ENCODE results near the gene MINPP1. TPM values are rescaled to one million over a fixed set of nuclear protein-coding genes. Genes with fewer than 3 reads are reported as not detected.
"Not testable (repeated sequence)": the region's sequence is repeated elsewhere in the genome, so short reads cannot be mapped to it uniquely, and the experiment has no call there.

The MINPP1 gene
- total RNA-seq, result 2.8 TPM
- 10 to 100 TPM; 10.4 to 13.5 (median 10.9) TPM for polyA plus RNA-seq

- Histone ChIP-seq H3K27ac (ENCODE audit: insufficient read depth, low read length, poor library complexity, severe bottlenecking) (peak within 1 kb of the TSS; percentile 38), H3K4me3 (ENCODE audit: low read depth, low read length) (peak within 1 kb of the TSS; percentile 89), H3K4me1 (ENCODE audit: control insufficient read depth, insufficient read depth, low read length, poor library complexity, severe bottlenecking) (peaks cover 22% of the 10 kb centered on the region), H3K9me3 (ENCODE audit: control insufficient read depth in 2 of 2, low read length in 2 of 2) (no peaks in the 10 kb centered on the region), H3K27me3 (ENCODE audit: control insufficient read depth, insufficient read depth, low read length) (no peaks in the 10 kb centered on the region), H3K36me3 (ENCODE audit: control insufficient read depth, insufficient read depth, low read length) (peaks cover 1% of the 10 kb centered on the region)
- peaks cover 19% of the 10 kb centered on the region for H3K27me3 Mint-ChIP-seq
- H3K4me1 Mint-ChIP-seq, result peaks cover 21 to 45% (median 35%) of the 10 kb centered on the region in 4 donors
- peak within 1 kb of the TSS; percentile 80 to 96 (median 90) for H3K4me3 Mint-ChIP-seq
- peak; percentile 74 to 75 for ATAC-seq (ENCODE audit: low read depth in 2 of 2)
- peaks cover 11% of the 10 kb centered on the region for H3K36me3 Mint-ChIP-seq
- peak; percentile 48 to 84 (median 54) for DNase-seq
- peak within 1 kb of the TSS; percentile 22 to 84 (median 60) for H3K27ac Mint-ChIP-seq
- H3K9me3 Mint-ChIP-seq, result peaks cover 0 to 2% (median 0%) of the 10 kb centered on the region in 7 donors
These were observed at the start of gene MINPP1 for GRCh38 chr10:87504640-87505365. TSS of gene MINPP1 (plus strand) at chr10:87504893. CDS start at chr10:87504916, 23 bp downstream.

- not testable (repeated sequence) for H3K4me1 Mint-ChIP-seq
These were observed 48.0 kb upstream of the MINPP1 start for GRCh38 chr10:87456586-87457220.

GRCh38 chr10:87461751-87462150 is 42.9 kb upstream of the MINPP1 start:
- H3K36me3 ChIP-seq (ENCODE audit: control insufficient read depth, insufficient read depth, low read length); H3K27ac ChIP-seq (ENCODE audit: insufficient read depth, low read length, poor library complexity, severe bottlenecking); H3K9me3 ChIP-seq (ENCODE audit: control insufficient read depth in 2 of 2, low read length in 2 of 2); H3K9me3 Mint-ChIP-seq; H3K4me1 Mint-ChIP-seq; H3K27me3 ChIP-seq (ENCODE audit: control insufficient read depth, insufficient read depth, low read length); ATAC-seq (ENCODE audit: low read depth in 2 of 2); H3K27ac Mint-ChIP-seq; H3K4me3 ChIP-seq (ENCODE audit: low read depth, low read length); H3K4me1 ChIP-seq (ENCODE audit: control insufficient read depth, insufficient read depth, low read length, poor library complexity, severe bottlenecking); H3K4me3 Mint-ChIP-seq; DNase-seq; H3K36me3 Mint-ChIP-seq; H3K27me3 Mint-ChIP-seq: not testable (repeated sequence)

More at GRCh38 chr10:87456586-87457220, 48.0 kb upstream of the MINPP1 start:
- H3K27me3 Mint-ChIP-seq; H3K9me3 ChIP-seq (ENCODE audit: control insufficient read depth in 2 of 2, low read length in 2 of 2); H3K27me3 ChIP-seq (ENCODE audit: control insufficient read depth, insufficient read depth, low read length); ATAC-seq (ENCODE audit: low read depth in 2 of 2); DNase-seq; H3K27ac ChIP-seq (ENCODE audit: insufficient read depth, low read length, poor library complexity, severe bottlenecking); H3K36me3 ChIP-seq (ENCODE audit: control insufficient read depth, insufficient read depth, low read length); H3K4me3 Mint-ChIP-seq; H3K9me3 Mint-ChIP-seq; H3K36me3 Mint-ChIP-seq; H3K4me3 ChIP-seq (ENCODE audit: low read depth, low read length); H3K4me1 ChIP-seq (ENCODE audit: control insufficient read depth, insufficient read depth, low read length, poor library complexity, severe bottlenecking); H3K27ac Mint-ChIP-seq: not testable (repeated sequence)

- not testable (repeated sequence) for DNase-seq; H3K36me3 Mint-ChIP-seq; H3K27me3 Mint-ChIP-seq; H3K4me3 Mint-ChIP-seq; H3K27me3 ChIP-seq (ENCODE audit: control insufficient read depth, insufficient read depth, low read length); ATAC-seq (ENCODE audit: low read depth in 2 of 2); H3K9me3 Mint-ChIP-seq; H3K36me3 ChIP-seq (ENCODE audit: control insufficient read depth, insufficient read depth, low read length); H3K27ac ChIP-seq (ENCODE audit: insufficient read depth, low read length, poor library complexity, severe bottlenecking); H3K9me3 ChIP-seq (ENCODE audit: control insufficient read depth in 2 of 2, low read length in 2 of 2); H3K4me1 Mint-ChIP-seq; H3K4me3 ChIP-seq (ENCODE audit: low read depth, low read length); H3K4me1 ChIP-seq (ENCODE audit: control insufficient read depth, insufficient read depth, low read length, poor library complexity, severe bottlenecking); H3K27ac Mint-ChIP-seq
These were observed 37.8 kb upstream of the MINPP1 start for GRCh38 chr10:87466849-87467248.

- not testable (repeated sequence) for H3K4me3 ChIP-seq (ENCODE audit: low read depth, low read length); H3K27ac Mint-ChIP-seq; H3K4me1 Mint-ChIP-seq; H3K9me3 Mint-ChIP-seq; H3K4me3 Mint-ChIP-seq; H3K4me1 ChIP-seq (ENCODE audit: control insufficient read depth, insufficient read depth, low read length, poor library complexity, severe bottlenecking); DNase-seq; H3K27ac ChIP-seq (ENCODE audit: insufficient read depth, low read length, poor library complexity, severe bottlenecking); ATAC-seq (ENCODE audit: low read depth in 2 of 2); H3K36me3 ChIP-seq (ENCODE audit: control insufficient read depth, insufficient read depth, low read length); H3K36me3 Mint-ChIP-seq; H3K27me3 ChIP-seq (ENCODE audit: control insufficient read depth, insufficient read depth, low read length); H3K9me3 ChIP-seq (ENCODE audit: control insufficient read depth in 2 of 2, low read length in 2 of 2)
- H3K27me3 Mint-ChIP-seq, result peaks cover 13% of the 10 kb centered on the region
These were observed 16.0 kb upstream of the MINPP1 start for GRCh38 chr10:87488733-87489132.

GRCh38 chr10:87490285-87490684 is 14.4 kb upstream of the MINPP1 start:
- H3K27ac ChIP-seq (ENCODE audit: insufficient read depth, low read length, poor library complexity, severe bottlenecking); H3K36me3 ChIP-seq (ENCODE audit: control insufficient read depth, insufficient read depth, low read length); H3K36me3 Mint-ChIP-seq; H3K4me3 ChIP-seq (ENCODE audit: low read depth, low read length); H3K4me1 ChIP-seq (ENCODE audit: control insufficient read depth, insufficient read depth, low read length, poor library complexity, severe bottlenecking); H3K27ac Mint-ChIP-seq; H3K9me3 Mint-ChIP-seq; H3K27me3 ChIP-seq (ENCODE audit: control insufficient read depth, insufficient read depth, low read length); H3K4me1 Mint-ChIP-seq; H3K4me3 Mint-ChIP-seq; H3K9me3 ChIP-seq (ENCODE audit: control insufficient read depth in 2 of 2, low read length in 2 of 2); DNase-seq; ATAC-seq (ENCODE audit: low read depth in 2 of 2): not testable (repeated sequence)
- H3K27me3 Mint-ChIP-seq, result peaks cover 12% of the 10 kb centered on the region

GRCh38 chr10:87492450-87492849 is 12.2 kb upstream of the MINPP1 start:
- not testable (repeated sequence) for H3K4me1 ChIP-seq (ENCODE audit: control insufficient read depth, insufficient read depth, low read length, poor library complexity, severe bottlenecking); DNase-seq; ATAC-seq (ENCODE audit: low read depth in 2 of 2); H3K27ac Mint-ChIP-seq; H3K4me3 Mint-ChIP-seq; H3K9me3 ChIP-seq (ENCODE audit: control insufficient read depth in 2 of 2, low read length in 2 of 2); H3K4me1 Mint-ChIP-seq; H3K27ac ChIP-seq (ENCODE audit: insufficient read depth, low read length, poor library complexity, severe bottlenecking); H3K9me3 Mint-ChIP-seq; H3K27me3 ChIP-seq (ENCODE audit: control insufficient read depth, insufficient read depth, low read length); H3K36me3 Mint-ChIP-seq; H3K36me3 ChIP-seq (ENCODE audit: control insufficient read depth, insufficient read depth, low read length); H3K4me3 ChIP-seq (ENCODE audit: low read depth, low read length)
- H3K27me3 Mint-ChIP-seq, result peaks cover 25% of the 10 kb centered on the region

GRCh38 chr10:87495446-87495845 is 9.2 kb upstream of the MINPP1 start:
- ATAC-seq (ENCODE audit: low read depth in 2 of 2); H3K4me3 Mint-ChIP-seq; H3K36me3 ChIP-seq (ENCODE audit: control insufficient read depth, insufficient read depth, low read length); H3K36me3 Mint-ChIP-seq; H3K4me1 Mint-ChIP-seq; H3K27ac ChIP-seq (ENCODE audit: insufficient read depth, low read length, poor library complexity, severe bottlenecking); H3K27ac Mint-ChIP-seq; DNase-seq; H3K27me3 ChIP-seq (ENCODE audit: control insufficient read depth, insufficient read depth, low read length); H3K9me3 ChIP-seq (ENCODE audit: control insufficient read depth in 2 of 2, low read length in 2 of 2); H3K9me3 Mint-ChIP-seq; H3K4me3 ChIP-seq (ENCODE audit: low read depth, low read length); H3K4me1 ChIP-seq (ENCODE audit: control insufficient read depth, insufficient read depth, low read length, poor library complexity, severe bottlenecking): not testable (repeated sequence)
- H3K27me3 Mint-ChIP-seq, result peaks cover 36% of the 10 kb centered on the region
